HG03095 (cell line): Measurements from ENCODE around the gene NEURL4.

ENCODE experiments used
- ATAC-seq: cut with Tn5 transposase; IDR thresholded peaks from one replicate; pipeline ENCODE4 v1.9.1; 2021; ENCODE audit warnings: moderate library complexity; ENCODE audit not compliant: unreplicated experiment

The NEURL4 gene

DNA sequence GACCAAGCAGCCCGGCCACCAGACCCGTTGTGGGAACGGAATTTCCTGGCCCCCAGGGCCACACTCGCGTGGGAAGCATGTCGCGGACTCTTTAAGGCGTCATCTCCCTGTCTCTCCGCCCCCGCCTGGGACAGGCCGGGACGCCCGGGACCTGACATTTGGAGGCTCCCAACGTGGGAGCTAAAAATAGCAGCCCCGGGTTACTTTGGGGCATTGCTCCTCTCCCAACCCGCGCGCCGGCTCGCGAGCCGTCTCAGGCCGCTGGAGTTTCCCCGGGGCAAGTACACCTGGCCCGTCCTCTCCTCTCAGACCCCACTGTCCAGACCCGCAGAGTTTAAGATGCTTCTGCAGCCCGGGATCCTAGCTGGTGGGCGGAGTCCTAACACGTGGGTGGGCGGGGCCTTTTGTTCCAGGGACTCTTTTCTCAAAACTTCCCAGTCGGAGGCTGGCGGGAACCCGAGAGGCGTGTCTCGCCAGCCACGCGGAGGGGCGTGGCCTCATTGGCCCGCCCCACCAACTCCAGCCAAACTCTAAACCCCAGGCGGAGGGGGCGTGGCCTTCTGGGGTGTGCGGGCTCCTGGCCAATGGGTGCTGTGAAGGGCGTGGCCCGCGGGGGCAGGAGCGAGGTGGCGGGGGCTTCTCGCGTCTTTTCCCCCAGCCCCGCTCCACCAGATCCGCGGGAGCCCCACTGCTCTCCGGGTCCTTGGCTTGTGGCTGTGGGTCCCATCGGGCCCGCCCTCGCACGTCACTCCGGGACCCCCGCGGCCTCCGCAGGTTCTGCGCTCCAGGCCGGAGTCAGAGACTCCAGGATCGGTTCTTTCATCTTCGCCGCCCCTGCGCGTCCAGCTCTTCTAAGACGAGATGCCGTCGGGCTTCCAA, 47.8 kb downstream of the NEURL4 start, which contains the start of gene SLC2A4:
SLC2A4 (plus strand) TSS at position 645 of the 879 bp plus-strand sequence; CDS start at position 862, 217 bp downstream.
- no peak for ATAC-seq

DNA sequence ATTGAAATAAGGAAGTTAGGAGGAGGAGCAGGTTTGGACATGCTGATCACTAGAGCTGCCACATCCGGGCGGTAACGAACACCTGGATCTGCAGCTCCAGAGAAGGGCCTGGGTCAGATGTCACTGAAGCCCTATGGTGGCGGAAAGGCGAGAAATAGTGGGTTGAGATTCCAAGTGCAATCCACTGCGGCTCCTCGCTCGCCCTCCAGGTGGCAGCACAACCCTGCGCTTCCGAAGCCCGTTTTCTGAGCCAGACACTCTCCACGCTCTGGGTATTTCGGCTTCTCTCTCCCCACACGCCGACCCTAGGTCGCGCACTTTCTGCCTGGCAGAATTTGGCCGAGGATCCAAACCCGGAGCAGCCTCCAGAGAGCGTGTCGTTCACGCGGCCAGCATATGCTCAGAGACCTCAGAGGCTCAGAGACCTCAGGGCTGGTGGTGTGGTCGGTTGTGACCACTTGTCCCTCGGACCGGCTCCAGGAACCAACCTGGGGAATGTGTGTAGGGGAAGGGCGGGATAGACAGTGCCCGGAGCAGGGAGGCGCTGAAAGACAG, 48.5 kb downstream of the NEURL4 start:
- peak; percentile 63 for ATAC-seq

DNA sequence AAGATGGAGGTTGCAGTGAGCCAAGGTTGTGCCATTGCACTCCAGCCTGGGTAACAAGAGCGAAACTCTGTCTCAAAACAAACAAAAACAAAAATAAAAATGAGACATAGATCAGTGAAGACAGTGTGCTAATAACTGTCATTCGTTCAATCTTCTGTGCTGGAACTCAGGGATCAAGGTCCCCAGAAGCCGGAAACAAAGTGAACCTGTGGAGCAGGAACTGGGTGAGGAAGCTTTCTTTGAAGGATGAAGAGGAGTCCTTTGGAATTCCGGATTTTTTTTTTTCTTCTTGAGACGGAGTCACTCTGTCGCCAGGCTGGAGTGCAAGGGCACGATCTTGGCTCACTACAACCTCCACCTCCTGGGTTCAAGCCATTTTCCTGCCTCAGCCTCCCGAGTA, 49.7 kb downstream of the NEURL4 start:
- no peak for ATAC-seq

DNA sequence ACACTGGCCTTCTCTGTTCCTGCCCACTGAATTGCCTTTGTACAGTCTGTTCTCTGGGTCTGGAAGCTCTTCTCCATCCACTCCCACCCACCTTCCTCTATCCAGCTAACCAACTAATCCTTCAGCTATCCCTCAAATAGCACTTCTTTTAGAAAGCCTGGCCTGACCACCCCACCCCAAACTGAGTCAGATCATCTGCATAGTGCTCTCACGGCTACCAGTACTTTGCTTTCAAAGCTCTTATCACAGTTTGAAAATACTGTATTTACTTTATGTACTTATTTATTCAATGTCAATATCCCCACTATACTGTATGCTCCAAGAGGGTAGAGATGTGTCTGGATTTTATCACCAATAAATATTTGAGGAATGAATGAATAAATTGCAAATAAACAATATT, 62.4 kb downstream of the NEURL4 start:
- no peak for ATAC-seq
